Measurements from ENCODE around the gene ATP10B.
"Not testable (repeated sequence)": the region's sequence is repeated elsewhere in the genome, so short reads cannot be mapped to it uniquely, and the experiment has no call there.

Gene ATP10B

GRCh38 chr5:160727296-160727997, 124.6 kb downstream of the ATP10B start:
- no peak for TF ChIP-seq CTCF (IDR thresholded peaks at IDR 0.05; ENCODE audit: insufficient read depth, low read length, poor library complexity, severe bottlenecking)
- no peaks in the 10 kb centered on the region; the same call in 1 of the 2 replicates for H3K27me3 ChIP-seq (replicated peaks; ENCODE audit: control insufficient read depth, insufficient read depth, low read length)
- no peak overlapping the region for H3K4me3 ChIP-seq (replicated peaks; ENCODE audit: low read depth, low read length)
- DNase-seq (ENCODE audit: extremely low read depth, insufficient read length) = no peak
- no peaks in the 10 kb centered on the region for H3K36me3 ChIP-seq (ENCODE audit: control insufficient read depth, insufficient read depth, low read length)

- no peaks in the 10 kb centered on the region for H3K36me3 ChIP-seq (ENCODE audit: control insufficient read depth, insufficient read depth, low read length)
- H3K4me3 ChIP-seq (replicated peaks; ENCODE audit: low read depth, low read length) = no peak overlapping the region
- H3K27me3 ChIP-seq (replicated peaks; ENCODE audit: control insufficient read depth, insufficient read depth, low read length) = no peaks in the 10 kb centered on the region; the same call in 1 of the 2 replicates
- TF ChIP-seq CTCF (IDR thresholded peaks at IDR 0.05; ENCODE audit: insufficient read depth, low read length, poor library complexity, severe bottlenecking) = no peak
- no peak for DNase-seq (ENCODE audit: extremely low read depth, insufficient read length)
These were observed 125.3 kb downstream of the ATP10B start for GRCh38 chr5:160726721-160727120.

- H3K4me3 ChIP-seq (replicated peaks; ENCODE audit: low read depth, low read length) = no peak overlapping the region
- no peak for TF ChIP-seq CTCF (IDR thresholded peaks at IDR 0.05; ENCODE audit: insufficient read depth, low read length, poor library complexity, severe bottlenecking)
- no peaks in the 10 kb centered on the region; the same call in 1 of the 2 replicates for H3K27me3 ChIP-seq (replicated peaks; ENCODE audit: control insufficient read depth, insufficient read depth, low read length)
- no peak for DNase-seq (ENCODE audit: extremely low read depth, insufficient read length)
- no peaks in the 10 kb centered on the region for H3K36me3 ChIP-seq (ENCODE audit: control insufficient read depth, insufficient read depth, low read length)
These were observed 131.2 kb downstream of the ATP10B start for GRCh38 chr5:160720822-160721221.

GRCh38 chr5:160715508-160715907, 136.5 kb downstream of the ATP10B start:
- not testable (repeated sequence) for DNase-seq (ENCODE audit: extremely low read depth, insufficient read length); H3K4me3 ChIP-seq (replicated peaks; ENCODE audit: low read depth, low read length); H3K27me3 ChIP-seq (replicated peaks; ENCODE audit: control insufficient read depth, insufficient read depth, low read length); H3K36me3 ChIP-seq (ENCODE audit: control insufficient read depth, insufficient read depth, low read length)

- no peak for DNase-seq (ENCODE audit: extremely low read depth, insufficient read length)
- TF ChIP-seq CTCF (IDR thresholded peaks at IDR 0.05; ENCODE audit: insufficient read depth, low read length, poor library complexity, severe bottlenecking) = no peak
- H3K36me3 ChIP-seq (ENCODE audit: control insufficient read depth, insufficient read depth, low read length) = no peaks in the 10 kb centered on the region
- H3K4me3 ChIP-seq (replicated peaks; ENCODE audit: low read depth, low read length) = no peak overlapping the region
- no peaks in the 10 kb centered on the region for H3K27me3 ChIP-seq (replicated peaks; ENCODE audit: control insufficient read depth, insufficient read depth, low read length)
These were observed 148.3 kb downstream of the ATP10B start for GRCh38 chr5:160703547-160704189.

- DNase-seq (ENCODE audit: extremely low read depth, insufficient read length) = peak; percentile 27
- no peaks in the 10 kb centered on the region for H3K27me3 ChIP-seq (replicated peaks; ENCODE audit: control insufficient read depth, insufficient read depth, low read length)
- TF ChIP-seq CTCF (IDR thresholded peaks at IDR 0.05; ENCODE audit: insufficient read depth, low read length, poor library complexity, severe bottlenecking) = no peak
- H3K36me3 ChIP-seq (ENCODE audit: control insufficient read depth, insufficient read depth, low read length) = no peaks in the 10 kb centered on the region
- no peak overlapping the region for H3K4me3 ChIP-seq (replicated peaks; ENCODE audit: low read depth, low read length)
These were observed 149.1 kb downstream of the ATP10B start for GRCh38 chr5:160702934-160703333.

All from GM06990 (cell line).